Astrocyte (in vitro differentiated cells and primary cell): ENCODE results near the gene RANBP3. TPM values are rescaled to one million over a fixed set of nuclear protein-coding genes. Genes with fewer than 3 reads are reported as not detected.
A peak's percentile ranks its signal among the peaks of the same experiment; 100 is the strongest.
"Not testable (repeated sequence)": the region's sequence is repeated elsewhere in the genome, so short reads cannot be mapped to it uniquely, and the experiment has no call there.

Source experiments
- DNase-seq: peaks from one replicate; pipeline ENCODE4 v3.0.0-alpha.2; 2010; ENCODE audit warnings: low read depth
- FAIRE-seq: peaks from 2 replicates; lab custom pipeline; 2011; peaks lifted over from hg19 to GRCh38; lab: Jason Lieb, UNC
- H2AFZ ChIP-seq: 2 replicates; pipeline ENCODE4 v1.6.0; 2012; ENCODE audit warnings: low read depth, low read length, inconsistent platforms
- H3K27ac ChIP-seq: 2 replicates; pipeline ENCODE4 v1.5.1; 2011; ENCODE audit warnings: low read depth, low read length, inconsistent platforms
- H3K27me3 ChIP-seq: 2 replicates; pipeline ENCODE4 v1.6.0; 2011; ENCODE audit warnings: low read length, inconsistent platforms; ENCODE audit not compliant: insufficient read depth
- H3K36me3 ChIP-seq: 2 replicates; pipeline ENCODE4 v1.5.1; 2011; ENCODE audit warnings: low read length, inconsistent platforms; ENCODE audit not compliant: insufficient read depth
- H3K4me1 ChIP-seq: 2 replicates; pipeline ENCODE4 v1.5.1; 2011; ENCODE audit warnings: low read length, inconsistent platforms; ENCODE audit not compliant: insufficient read depth
- H3K4me2 ChIP-seq: 2 replicates; pipeline ENCODE4 v1.6.0; 2012; ENCODE audit warnings: low read length, inconsistent platforms
- H3K4me3 ChIP-seq: 2 replicates; pipeline ENCODE4 v1.5.1; 2011; ENCODE audit warnings: low read depth, mild to moderate bottlenecking, low read length, inconsistent platforms; ENCODE audit not compliant: insufficient read depth
- H3K79me2 ChIP-seq: 2 replicates; pipeline ENCODE4 v1.6.0; 2012; ENCODE audit warnings: mild to moderate bottlenecking, low read length, inconsistent platforms; ENCODE audit not compliant: insufficient read depth
- H3K9ac ChIP-seq: 2 replicates; pipeline ENCODE4 v1.6.0; 2012; ENCODE audit warnings: mild to moderate bottlenecking, low read length, inconsistent platforms
- H3K9me3 ChIP-seq: 2 replicates; pipeline ENCODE4 v1.5.1; 2012; ENCODE audit warnings: low read depth, mild to moderate bottlenecking, low read length, inconsistent platforms; ENCODE audit not compliant: insufficient read depth
- H4K20me1 ChIP-seq: 2 replicates; pipeline ENCODE4 v1.6.0; 2012; ENCODE audit warnings: low read length, inconsistent platforms; ENCODE audit not compliant: insufficient read depth
- H3K27ac Mint-ChIP-seq: one replicate; pipeline ENCODE4 v1.8.0; 2021; ENCODE audit warnings: mild to moderate bottlenecking, mixed read lengths; ENCODE audit not compliant: unreplicated experiment
- H3K27me3 Mint-ChIP-seq: one replicate; pipeline ENCODE4 v1.8.0; 2021; ENCODE audit warnings: low read depth, mixed read lengths; ENCODE audit not compliant: unreplicated experiment
- H3K36me3 Mint-ChIP-seq: one replicate; pipeline ENCODE4 v1.8.0; 2021; ENCODE audit warnings: low read depth, mixed read lengths; ENCODE audit not compliant: unreplicated experiment
- H3K4me1 Mint-ChIP-seq: one replicate; pipeline ENCODE4 v1.8.0; 2021; ENCODE audit warnings: low read depth, mixed read lengths; ENCODE audit not compliant: unreplicated experiment
- H3K4me3 Mint-ChIP-seq: one replicate; pipeline ENCODE4 v1.8.0; 2021; ENCODE audit warnings: mild to moderate bottlenecking, moderate library complexity, mixed read lengths; ENCODE audit not compliant: unreplicated experiment
- H3K9me3 Mint-ChIP-seq: one replicate; pipeline ENCODE4 v1.8.0; 2021; ENCODE audit warnings: mild to moderate bottlenecking, mixed read lengths; ENCODE audit not compliant: unreplicated experiment
- EZH2 ChIP-seq: IDR thresholded peaks from 2 replicates; pipeline ENCODE4 v1.6.1; 2012; ENCODE audit warnings: mild to moderate bottlenecking, low read length, inconsistent platforms; ENCODE audit not compliant: insufficient read depth
- total RNA-seq: library from RNA; stranded (reverse); gene quantifications from 2 replicates; pipeline ENCODE4 v1.2.1, GENCODE V29; 2021
- TF ChIP-seq, protein P1 (sequence below): IDR thresholded peaks from 2 replicates; pipeline ENCODE4 v1.5.1; 2011; ENCODE audit warnings: low read depth, mild to moderate bottlenecking, inconsistent platforms, low read length, moderate library complexity; ENCODE audit not compliant: insufficient read depth

RANBP3 gene
- total RNA-seq, 1 donor from 2014 or later = 70.5 TPM

GRCh38 chr19:5988517-5989387 is 10.8 kb upstream of the RANBP3 start:
- Histone ChIP-seq H3K36me3 (no peaks in the 10 kb centered on the region), H3K9ac (no peak overlapping the region), H3K79me2 (no peaks in the 10 kb centered on the region), H3K27ac (no peak overlapping the region), H4K20me1 (no peaks in the 10 kb centered on the region), H2AFZ (no peak overlapping the region), H3K9me3 (no peaks in the 10 kb centered on the region), H3K27me3 (no peaks in the 10 kb centered on the region), H3K4me1 (peaks cover 15% of the 10 kb centered on the region), H3K4me3 (no peak overlapping the region), H3K4me2 (no peak overlapping the region)
- Mint-ChIP-seq H3K9me3 (no peaks in the 10 kb centered on the region), H3K4me3 (no peak overlapping the region), H3K36me3 (no peaks in the 10 kb centered on the region), H3K27ac (no peak overlapping the region), H3K27me3 (peaks cover 3% of the 10 kb centered on the region), H3K4me1 (peaks cover 11% of the 10 kb centered on the region)
- DNase-seq = no peak
- TF ChIP-seq EZH2 = no peak
- TF ChIP-seq, protein P1, sequence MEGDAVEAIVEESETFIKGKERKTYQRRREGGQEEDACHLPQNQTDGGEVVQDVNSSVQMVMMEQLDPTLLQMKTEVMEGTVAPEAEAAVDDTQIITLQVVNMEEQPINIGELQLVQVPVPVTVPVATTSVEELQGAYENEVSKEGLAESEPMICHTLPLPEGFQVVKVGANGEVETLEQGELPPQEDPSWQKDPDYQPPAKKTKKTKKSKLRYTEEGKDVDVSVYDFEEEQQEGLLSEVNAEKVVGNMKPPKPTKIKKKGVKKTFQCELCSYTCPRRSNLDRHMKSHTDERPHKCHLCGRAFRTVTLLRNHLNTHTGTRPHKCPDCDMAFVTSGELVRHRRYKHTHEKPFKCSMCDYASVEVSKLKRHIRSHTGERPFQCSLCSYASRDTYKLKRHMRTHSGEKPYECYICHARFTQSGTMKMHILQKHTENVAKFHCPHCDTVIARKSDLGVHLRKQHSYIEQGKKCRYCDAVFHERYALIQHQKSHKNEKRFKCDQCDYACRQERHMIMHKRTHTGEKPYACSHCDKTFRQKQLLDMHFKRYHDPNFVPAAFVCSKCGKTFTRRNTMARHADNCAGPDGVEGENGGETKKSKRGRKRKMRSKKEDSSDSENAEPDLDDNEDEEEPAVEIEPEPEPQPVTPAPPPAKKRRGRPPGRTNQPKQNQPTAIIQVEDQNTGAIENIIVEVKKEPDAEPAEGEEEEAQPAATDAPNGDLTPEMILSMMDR = no peak
- FAIRE-seq = no peak

DNA sequence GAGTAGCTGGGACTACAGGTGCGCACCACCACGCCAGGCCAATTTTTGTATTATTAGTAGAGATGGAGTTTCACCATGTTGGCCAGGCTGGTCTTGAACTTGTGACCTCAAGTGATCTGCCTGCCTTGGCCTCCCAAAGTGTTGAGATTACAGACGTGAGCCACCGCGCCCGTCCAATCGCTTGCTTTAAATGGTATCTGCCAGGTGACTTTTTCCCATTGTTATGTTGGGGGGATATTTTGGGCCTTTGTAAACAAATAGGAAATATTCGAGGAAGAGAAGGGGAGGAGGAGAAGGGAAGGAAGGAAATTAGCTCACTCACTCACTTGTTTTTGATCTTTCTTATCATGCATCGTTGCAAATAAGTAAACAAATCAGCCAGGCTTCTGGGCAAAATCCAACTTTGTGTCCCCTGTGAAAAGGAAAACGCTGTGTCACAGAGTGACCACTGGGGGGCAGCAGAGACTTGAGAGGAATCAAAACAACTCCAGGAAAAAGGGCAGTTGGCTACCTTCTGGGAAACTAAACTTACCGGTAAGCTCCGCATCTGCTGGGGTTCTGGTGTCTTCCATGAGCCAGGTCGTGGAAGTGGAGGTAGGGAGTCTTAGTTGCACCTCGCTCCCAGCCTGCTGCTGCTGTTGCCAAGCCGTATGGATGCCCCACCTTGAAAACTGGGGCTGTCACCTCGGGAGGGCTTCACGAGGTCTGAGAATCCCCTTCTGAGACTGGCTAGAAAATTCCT is 9.3 kb upstream of the RANBP3 start:
- peak overlapping the region; percentile 16 for H3K27ac Mint-ChIP-seq

GRCh38 chr19:5985837-5986236 is 7.9 kb upstream of the RANBP3 start:
- not testable (repeated sequence) for H3K36me3 Mint-ChIP-seq, H3K27me3 Mint-ChIP-seq, H3K27ac Mint-ChIP-seq, H2AFZ ChIP-seq, H3K27me3 ChIP-seq, H3K9ac ChIP-seq, H3K9me3 Mint-ChIP-seq, H4K20me1 ChIP-seq, FAIRE-seq, H3K36me3 ChIP-seq, DNase-seq, H3K4me3 ChIP-seq, H3K27ac ChIP-seq, H3K9me3 ChIP-seq, H3K79me2 ChIP-seq
- Histone ChIP-seq H3K4me2 (peak overlapping the region; percentile 48), H3K4me1 (peaks cover 15% of the 10 kb centered on the region)
- Mint-ChIP-seq H3K4me3 (peak overlapping the region; percentile 27), H3K4me1 (peaks cover 11% of the 10 kb centered on the region)

More for the DNA sequence above, 9.3 kb upstream of the RANBP3 start:
- Mint-ChIP-seq H3K27me3 (no peaks in the 10 kb centered on the region), H3K36me3 (no peaks in the 10 kb centered on the region), H3K9me3 (no peaks in the 10 kb centered on the region), H3K4me3 (no peak overlapping the region), H3K4me1 (peaks cover 11% of the 10 kb centered on the region)
- Histone ChIP-seq H3K9ac (peak overlapping the region; percentile 49), H3K27ac (no peak overlapping the region), H3K9me3 (no peaks in the 10 kb centered on the region), H3K4me1 (peaks cover 15% of the 10 kb centered on the region), H3K4me2 (peak overlapping the region; percentile 78), H2AFZ (peak overlapping the region; percentile 44), H4K20me1 (no peaks in the 10 kb centered on the region), H3K27me3 (no peaks in the 10 kb centered on the region), H3K4me3 (no peak overlapping the region), H3K36me3 (no peaks in the 10 kb centered on the region), H3K79me2 (no peaks in the 10 kb centered on the region)
- FAIRE-seq (no peak), DNase-seq (peak; percentile 47)
- TF ChIP-seq EZH2 = no peak
- TF ChIP-seq, protein P1 = peak; percentile 97
